Gastroesophageal sphincter (tissue), 3 donors: Measurements from ENCODE around the gene ITGBL1.

Source experiments
- EP300 ChIP-seq: sonication (generic); formaldehyde crosslinking; IDR thresholded peaks from one replicate; pipeline ENCODE4 v1.6.1; 2017; ENCODE audit warnings: antibody characterized with exemption, mild to moderate bottlenecking
- POLR2A ChIP-seq, 2 donors: fragments of 450-650 bp; IDR thresholded peaks; one replicate each; pipeline ENCODE4 v1.6.1; 2017; ENCODE audit warnings: antibody characterized with exemption in 2 of 2, mild to moderate bottlenecking in 2 of 2, moderate library complexity in 1 of 2
- POLR2AphosphoS5 ChIP-seq: sonication (generic); formaldehyde crosslinking; IDR thresholded peaks from one replicate; pipeline ENCODE4 v1.6.1; 2017; ENCODE audit warnings: antibody characterized with exemption
- TF ChIP-seq, protein P1 (sequence below), 4 experiments: fragments of 200-600 bp in 2 of 4; fragments of 450-650 bp in 2 of 4; sonication (generic) in 1 of 4; IDR thresholded peaks; one replicate each; pipeline ENCODE4 v1.5.1; 2017 to 2019; ENCODE audit warnings: antibody characterized with exemption in 4 of 4, mild to moderate bottlenecking in 2 of 4, moderate library complexity in 2 of 4

DNA sequence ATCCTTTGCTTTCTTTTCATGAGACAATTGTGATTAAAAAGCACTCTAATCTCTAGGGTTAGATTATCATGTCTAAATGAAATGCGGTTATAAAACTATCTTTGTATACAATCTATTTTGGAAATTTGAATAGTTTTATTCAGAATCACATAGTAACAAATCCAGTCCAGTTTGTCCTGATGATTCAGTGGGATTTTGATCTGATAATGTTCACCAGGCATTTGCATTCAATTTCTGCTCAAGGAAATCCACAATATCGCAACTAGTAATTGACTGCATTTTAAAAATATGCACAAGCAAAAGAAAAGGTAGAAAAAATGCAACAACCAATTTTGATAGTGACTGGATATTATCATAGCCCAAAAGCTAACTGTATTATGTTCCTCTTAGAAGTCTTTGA is 63.8 kb downstream of the ITGBL1 start:
- TF ChIP-seq POLR2A (IDR thresholded peaks at IDR 0.05) (no peak), EP300 (no peak), POLR2AphosphoS5 (no peak)
- TF ChIP-seq, protein P1, sequence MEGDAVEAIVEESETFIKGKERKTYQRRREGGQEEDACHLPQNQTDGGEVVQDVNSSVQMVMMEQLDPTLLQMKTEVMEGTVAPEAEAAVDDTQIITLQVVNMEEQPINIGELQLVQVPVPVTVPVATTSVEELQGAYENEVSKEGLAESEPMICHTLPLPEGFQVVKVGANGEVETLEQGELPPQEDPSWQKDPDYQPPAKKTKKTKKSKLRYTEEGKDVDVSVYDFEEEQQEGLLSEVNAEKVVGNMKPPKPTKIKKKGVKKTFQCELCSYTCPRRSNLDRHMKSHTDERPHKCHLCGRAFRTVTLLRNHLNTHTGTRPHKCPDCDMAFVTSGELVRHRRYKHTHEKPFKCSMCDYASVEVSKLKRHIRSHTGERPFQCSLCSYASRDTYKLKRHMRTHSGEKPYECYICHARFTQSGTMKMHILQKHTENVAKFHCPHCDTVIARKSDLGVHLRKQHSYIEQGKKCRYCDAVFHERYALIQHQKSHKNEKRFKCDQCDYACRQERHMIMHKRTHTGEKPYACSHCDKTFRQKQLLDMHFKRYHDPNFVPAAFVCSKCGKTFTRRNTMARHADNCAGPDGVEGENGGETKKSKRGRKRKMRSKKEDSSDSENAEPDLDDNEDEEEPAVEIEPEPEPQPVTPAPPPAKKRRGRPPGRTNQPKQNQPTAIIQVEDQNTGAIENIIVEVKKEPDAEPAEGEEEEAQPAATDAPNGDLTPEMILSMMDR (IDR thresholded peaks at IDR 0.05): no peak
